C4-2B (cell line): ENCODE measurements around the gene SGSM1.
A peak's percentile ranks its signal among the peaks of the same experiment; 100 is the strongest.

Source experiments
- H3K27ac ChIP-seq: fragments of 450-650 bp; 2 replicates; pipeline ENCODE4 v1.5.1; 2017
- CTCF ChIP-seq: fragments of 450-650 bp; conservative IDR thresholded peaks from 2 replicates; pipeline ENCODE4 v1.5.1; 2017; ENCODE audit warnings: mild to moderate bottlenecking
- ZFX ChIP-seq: fragments of 450-650 bp; IDR thresholded peaks from 2 replicates; pipeline ENCODE4 v1.6.1; 2017

Gene SGSM1

GRCh38 chr22:24937114-24937513, 131.1 kb downstream of the SGSM1 start:
- H3K27ac ChIP-seq: no peak overlapping the region
- TF ChIP-seq CTCF (peak; percentile 49), ZFX (no peak)

- TF ChIP-seq CTCF (peak; percentile 91), ZFX (no peak)
These were observed 132.8 kb downstream of the SGSM1 start for GRCh38 chr22:24938741-24939341.

GRCh38 chr22:24942301-24942700, 136.3 kb downstream of the SGSM1 start:
- no peak for TF ChIP-seq ZFX
- no peak overlapping the region for H3K27ac ChIP-seq

More at GRCh38 chr22:24938741-24939341, 132.8 kb downstream of the SGSM1 start:
- no peak overlapping the region for H3K27ac ChIP-seq

GRCh38 chr22:24944217-24944937, 138.4 kb downstream of the SGSM1 start:
- TF ChIP-seq CTCF (no peak), ZFX (no peak)
- no peak overlapping the region for H3K27ac ChIP-seq

GRCh38 chr22:24945430-24945829, 139.4 kb downstream of the SGSM1 start:
- TF ChIP-seq ZFX (no peak), CTCF (no peak)
- no peak overlapping the region for H3K27ac ChIP-seq

GRCh38 chr22:24947383-24947782, 141.4 kb downstream of the SGSM1 start:
- TF ChIP-seq ZFX: no peak
- TF ChIP-seq CTCF: no peak
- no peak overlapping the region for H3K27ac ChIP-seq

GRCh38 chr22:24947881-24948280, 141.9 kb downstream of the SGSM1 start:
- no peak overlapping the region for H3K27ac ChIP-seq
- TF ChIP-seq CTCF (no peak), ZFX (no peak)
